ENCODE results near the gene IQCE.
"Not testable (repeated sequence)": the region's sequence is repeated elsewhere in the genome, so short reads cannot be mapped to it uniquely, and the experiment has no call there.

IQCE gene

GRCh38 chr7:2533566-2533965 is 25.2 kb upstream of the IQCE start:
- not testable (repeated sequence) for DNase-seq (ENCODE audit: low read depth)

GRCh38 chr7:2534214-2534613 is 24.6 kb upstream of the IQCE start:
- not testable (repeated sequence) for DNase-seq (ENCODE audit: low read depth)

DNA sequence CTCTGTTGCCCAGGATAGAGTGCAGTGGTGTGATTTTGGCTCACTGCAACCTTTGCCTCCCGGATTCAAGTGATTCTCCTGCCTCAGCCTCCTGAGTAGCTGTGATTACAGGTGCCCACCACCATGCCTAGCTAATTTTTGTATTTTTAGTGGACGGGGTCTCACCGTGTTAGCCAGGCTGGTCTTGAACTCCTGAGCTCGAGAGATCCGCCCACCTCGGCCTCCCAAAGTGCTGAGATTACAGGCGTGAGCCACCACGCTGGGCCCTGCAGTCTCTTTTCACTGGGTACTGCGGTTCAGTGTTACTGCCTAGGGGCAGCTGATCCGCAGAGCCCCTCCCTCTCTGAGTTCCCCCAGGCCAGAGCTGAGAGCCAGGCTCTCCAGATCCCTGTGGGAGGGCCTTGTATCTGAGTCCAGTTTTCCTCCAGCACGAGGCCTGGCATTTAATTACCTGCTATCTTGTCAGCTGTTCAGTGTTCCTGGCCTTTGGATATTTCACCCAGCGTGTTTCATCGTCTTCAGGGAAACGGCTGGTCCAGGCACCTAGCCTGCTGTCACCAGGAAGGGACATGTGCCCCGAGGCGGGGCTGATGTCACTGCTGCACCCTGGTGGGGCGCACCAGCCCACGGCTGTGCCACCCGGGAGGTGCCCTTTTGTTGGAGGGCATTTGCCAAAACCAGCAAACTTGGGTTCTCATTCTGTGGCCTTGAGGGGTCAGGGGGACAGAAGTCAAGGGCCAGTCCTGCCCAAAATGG is 22.7 kb upstream of the IQCE start:
- DNase-seq (ENCODE audit: low read depth): not testable (repeated sequence)

DNA sequence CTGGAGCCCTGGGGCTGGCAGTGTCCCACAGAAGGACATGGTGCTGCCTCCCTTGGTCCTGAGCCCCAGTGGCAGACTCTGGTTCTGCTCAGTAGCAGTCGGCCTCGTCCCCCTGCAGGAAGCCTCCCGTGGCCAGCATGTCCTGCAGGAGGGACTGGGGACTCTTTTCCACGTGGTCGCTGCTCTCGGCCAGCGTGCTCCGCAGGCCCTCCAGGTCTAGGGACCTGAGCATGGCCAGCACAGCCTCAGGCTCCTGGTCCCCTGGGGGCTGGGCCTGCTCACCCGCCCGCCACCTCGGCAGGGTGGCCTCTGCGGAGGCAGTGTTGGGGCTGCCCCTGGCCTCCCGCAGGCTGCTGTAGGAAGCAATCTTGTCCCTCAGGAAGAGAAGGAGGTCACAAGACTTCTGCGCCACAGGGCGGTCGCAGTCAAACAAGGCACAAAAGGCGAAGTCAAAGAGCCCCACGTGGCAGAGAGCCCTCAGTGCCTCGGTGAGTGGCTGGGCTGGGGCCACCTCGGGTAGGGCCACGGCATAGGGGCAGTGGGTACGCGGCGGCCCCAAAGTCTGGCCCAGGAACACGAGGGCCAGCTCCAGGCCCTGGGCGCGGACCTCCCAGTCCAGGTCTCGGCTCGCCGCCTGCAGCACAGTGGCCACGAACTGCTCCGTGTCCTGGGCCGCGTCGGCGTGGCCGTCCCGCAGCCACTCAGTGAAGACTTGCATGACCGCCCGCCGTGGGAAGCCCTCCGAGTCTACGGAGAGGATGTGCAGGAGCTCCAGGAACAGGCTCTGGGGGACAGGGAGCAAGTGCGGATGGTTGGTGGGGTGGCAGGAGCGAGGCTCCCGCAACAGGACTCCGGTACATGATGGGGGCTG is 20.6 kb upstream of the IQCE start:
- DNase-seq (ENCODE audit: low read depth): no peak

DNA sequence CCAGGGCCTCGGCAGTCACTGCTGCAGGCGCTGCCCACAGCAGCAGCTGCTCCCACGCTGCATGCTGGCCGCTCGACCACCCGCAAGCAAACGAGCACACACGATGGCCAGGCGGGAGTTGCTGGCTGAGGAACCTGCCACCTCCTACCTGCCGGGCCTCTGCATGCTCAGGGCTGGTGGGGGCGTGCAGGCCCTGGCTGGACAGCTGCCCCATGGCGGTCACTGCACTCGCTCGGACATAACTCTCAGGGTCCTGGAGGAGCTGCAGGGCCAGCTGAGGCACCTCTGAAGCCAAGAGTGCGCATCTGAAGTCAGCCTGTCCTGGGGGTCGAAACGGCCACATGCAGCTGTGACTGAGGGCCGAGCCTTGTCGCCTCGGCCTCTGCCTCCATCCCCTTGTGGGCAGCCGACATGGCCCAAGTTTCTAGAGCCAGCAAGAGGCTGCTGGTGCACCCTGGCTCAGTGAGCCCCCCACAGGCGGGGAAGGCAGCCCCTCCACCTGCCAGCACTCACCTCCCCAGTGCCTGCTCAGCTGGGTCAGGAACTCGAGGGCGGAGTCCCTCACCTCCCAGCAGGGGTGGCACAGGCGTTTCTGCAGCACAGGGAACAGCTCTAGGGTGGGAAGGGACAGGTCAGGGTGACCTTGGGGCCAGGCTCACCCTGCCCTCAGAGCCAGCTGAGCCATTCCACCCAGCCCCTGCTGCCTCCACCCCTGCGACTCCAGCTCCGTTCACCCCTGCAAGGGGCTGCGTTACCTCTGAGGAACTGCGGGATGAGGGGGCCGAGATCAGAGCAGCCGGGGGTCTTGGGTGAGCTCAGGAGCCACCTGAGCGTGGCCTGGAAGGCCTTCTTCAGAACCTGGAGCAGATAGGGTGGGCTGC is 19.5 kb upstream of the IQCE start:
- DNase-seq (ENCODE audit: low read depth): no peak

GRCh38 chr7:2540133-2540532 is 18.6 kb upstream of the IQCE start:
- no peak for DNase-seq (ENCODE audit: low read depth)

- DNase-seq (ENCODE audit: low read depth): no peak
These were observed 18.1 kb upstream of the IQCE start for GRCh38 chr7:2540641-2541051.

DNA sequence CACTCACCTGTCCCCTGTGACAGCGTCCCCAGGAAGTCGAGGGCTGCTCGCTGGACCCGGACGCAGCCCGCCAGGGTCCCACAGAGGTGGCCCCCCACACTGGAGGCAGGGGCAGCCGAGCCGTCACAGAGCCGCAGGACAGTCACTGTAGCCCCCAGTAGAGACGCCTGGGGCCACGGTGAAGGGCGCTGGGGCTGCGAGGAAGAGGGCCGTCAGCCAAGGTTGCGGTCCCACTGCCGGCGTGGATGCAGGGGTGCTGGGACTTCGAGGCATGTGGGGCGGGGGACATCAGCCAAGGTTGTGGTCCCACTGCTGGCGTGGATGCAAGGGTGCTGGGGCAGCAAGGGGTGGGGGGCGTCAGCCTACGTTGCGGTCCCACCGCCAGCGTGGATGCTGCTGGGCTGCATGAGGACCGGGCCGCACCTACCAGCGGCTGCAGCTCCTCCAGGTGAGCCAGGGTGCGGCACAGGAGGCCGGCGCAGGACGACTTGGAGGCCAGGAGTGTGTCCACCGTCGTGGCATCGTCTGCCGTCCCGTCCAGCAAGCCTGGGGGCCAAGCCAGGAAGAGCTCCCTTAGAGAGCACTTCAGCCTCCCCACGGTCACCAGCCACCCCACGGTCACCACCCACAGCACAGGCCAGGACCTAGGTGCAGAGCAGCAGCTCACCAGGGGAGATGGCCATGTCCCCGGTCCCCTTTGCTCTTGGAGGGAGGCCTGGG is 17.3 kb upstream of the IQCE start:
- no peak for DNase-seq (ENCODE audit: low read depth)

GRCh38 chr7:2542011-2542915 is 16.5 kb upstream of the IQCE start:
- no peak for DNase-seq (ENCODE audit: low read depth)

GRCh38 chr7:2542916-2543871 is 15.6 kb upstream of the IQCE start:
- no peak for DNase-seq (ENCODE audit: low read depth)

- DNase-seq (ENCODE audit: low read depth): no peak
These were observed 14.1 kb upstream of the IQCE start for GRCh38 chr7:2544541-2545188.

- DNase-seq (ENCODE audit: low read depth): no peak
These were observed 12.9 kb upstream of the IQCE start for GRCh38 chr7:2545746-2546425.

DNA sequence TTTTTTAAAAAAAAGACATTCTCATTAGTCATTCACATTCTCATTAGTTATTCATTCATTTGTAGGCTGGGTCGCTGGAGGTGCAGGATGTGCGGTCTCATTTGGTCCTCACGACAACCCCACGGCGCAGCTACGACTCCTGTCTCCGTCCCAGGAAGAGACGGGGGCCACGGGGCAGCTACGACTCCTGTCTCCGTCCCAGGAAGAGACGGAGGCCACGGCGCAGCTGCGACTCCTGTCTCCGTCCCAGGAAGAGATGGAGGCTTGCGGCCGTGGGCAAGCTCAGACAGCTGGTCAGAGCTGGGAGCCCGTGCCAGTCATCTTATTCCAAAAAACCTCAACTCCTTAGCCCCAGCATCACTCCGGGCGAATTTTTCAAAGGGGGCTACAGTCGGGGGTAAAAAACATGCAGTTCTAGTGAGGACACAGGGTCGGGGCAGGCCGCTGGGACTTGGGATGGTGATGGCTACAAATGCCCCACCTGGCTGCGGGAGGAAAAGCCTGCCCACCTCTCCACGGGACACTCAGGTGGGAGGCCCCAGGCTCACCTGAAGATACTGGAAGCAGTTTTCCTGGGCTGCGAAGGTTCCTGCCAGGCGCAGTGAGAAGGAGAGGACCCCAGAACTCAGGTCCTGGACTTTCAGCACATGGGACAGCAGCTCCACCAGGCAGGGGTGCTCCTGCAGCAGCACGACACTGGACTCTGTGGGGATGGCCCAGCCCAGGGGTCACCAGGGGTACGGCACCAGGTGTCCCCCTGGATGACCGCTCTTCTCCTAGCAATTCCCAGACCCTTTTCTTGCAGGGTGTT is 11.8 kb upstream of the IQCE start:
- DNase-seq (ENCODE audit: low read depth): no peak

- DNase-seq (ENCODE audit: low read depth): no peak
These were observed 7.4 kb upstream of the IQCE start for GRCh38 chr7:2551418-2551817.

DNA sequence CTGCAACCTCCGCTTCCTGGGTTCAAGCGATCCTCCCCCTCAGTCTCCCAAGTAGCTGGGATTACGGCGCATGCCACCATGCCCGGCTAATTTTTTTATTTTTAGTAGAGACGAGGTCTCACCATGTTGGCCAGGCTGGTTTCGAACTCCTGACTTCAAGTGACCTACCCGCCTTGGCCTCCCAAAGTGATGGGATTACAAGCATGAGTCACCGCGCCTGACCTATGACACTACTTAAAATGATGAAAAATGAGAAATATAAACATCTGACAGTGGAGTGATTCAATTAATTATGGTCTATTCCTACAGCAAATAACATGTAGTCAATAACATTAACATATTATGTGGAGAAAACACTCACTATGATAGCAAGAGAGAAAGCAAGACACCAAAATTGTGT is 5.7 kb upstream of the IQCE start:
- no peak for DNase-seq (ENCODE audit: low read depth)

GRCh38 chr7:2553831-2554581 is 4.8 kb upstream of the IQCE start:
- no peak for DNase-seq (ENCODE audit: low read depth)

Measured in T follicular helper cell (primary cell).